H1 (cell line): ENCODE results near the gene CYP39A1. TPM values are rescaled to one million over a fixed set of nuclear protein-coding genes. Genes with fewer than 3 reads are reported as not detected.

Source experiments
- CTCF ChIA-PET: fragments of 300-600 bp; sonication (Branson Sonifier 250); formaldehyde crosslinking; loops from one replicate; lab custom pipeline; 2021; ENCODE audit not compliant: partially characterized antibody; lab: Charles Lee
- POLR2A ChIA-PET: fragments of 300-600 bp; sonication (Branson Sonifier 250); formaldehyde crosslinking; loops from one replicate; lab custom pipeline; 2021; ENCODE audit warnings: inconsistent platforms; ENCODE audit not compliant: partially characterized antibody; lab: Charles Lee
- DNase-seq, 2 experiments: peaks; one replicate each; pipeline versions ENCODE4 v3.0.0 to v3.0.0-alpha.2; 2010 to 2022; ENCODE audit warnings: low spot score in 2 of 2, low read depth in 1 of 2, mixed read lengths in 1 of 2
- FAIRE-seq: peaks from 2 replicates; lab custom pipeline; 2011; peaks lifted over from hg19 to GRCh38; lab: Jason Lieb, UNC
- H2AFZ ChIP-seq: 2 replicates; pipeline ENCODE4 v1.8.1; 2012; ENCODE audit warnings: low read length, inconsistent platforms
- H2AK5ac ChIP-seq: 2 replicates; pipeline ENCODE4 v1.6.1; 2013; ENCODE audit warnings: low read depth, low read length
- H2BK120ac ChIP-seq: replicated peaks from 2 replicates; pipeline ENCODE3; 2013; ENCODE audit warnings: low read depth, low read length, inconsistent platforms
- H2BK12ac ChIP-seq: 2 replicates; pipeline ENCODE4 v1.6.1; 2013; ENCODE audit warnings: low read depth, low read length
- H2BK15ac ChIP-seq: 2 replicates; pipeline ENCODE4 v1.6.1; 2013; ENCODE audit warnings: low read length
- H2BK20ac ChIP-seq: 2 replicates; pipeline ENCODE4 v1.6.1; 2013; ENCODE audit warnings: low read length
- H2BK5ac ChIP-seq: 2 replicates; pipeline ENCODE4 v1.6.1; 2013; ENCODE audit warnings: low read depth, low read length
- H3K14ac ChIP-seq: 2 replicates; pipeline ENCODE4 v1.6.1; 2013; ENCODE audit warnings: inconsistent platforms; ENCODE audit not compliant: insufficient read length
- H3K18ac ChIP-seq: 2 replicates; pipeline ENCODE4 v1.6.1; 2013; ENCODE audit warnings: low read length; ENCODE audit errors: extremely low read depth
- H3K23ac ChIP-seq: 2 replicates; pipeline ENCODE4 v1.6.1; 2013; ENCODE audit warnings: inconsistent platforms; ENCODE audit not compliant: insufficient read length
- H3K23me2 ChIP-seq: 2 replicates; pipeline ENCODE4 v1.6.1; 2013; ENCODE audit warnings: low read depth, low read length
- H3K27ac ChIP-seq: 2 replicates; pipeline ENCODE4 v1.6.1; 2011; ENCODE audit warnings: low read depth, low read length, inconsistent platforms
- H3K27me3 ChIP-seq, 4 experiments: replicated peaks in 1 of 4; 1 replicate in 1 of 4; 2 replicates in 3 of 4; pipeline versions ENCODE4 v1.6.1 to v1.8.1; 2011 to 2013; ENCODE audit warnings: low read length in 3 of 4, mild to moderate bottlenecking in 3 of 4, inconsistent platforms in 2 of 4, mixed read lengths in 2 of 4, moderate library complexity in 1 of 4; ENCODE audit not compliant: control insufficient read depth in 3 of 4, insufficient read depth in 3 of 4; ENCODE audit errors: extremely low read depth in 1 of 4
- H3K36me3 ChIP-seq, 4 experiments: 2 replicates each; pipeline versions ENCODE4 v1.6.1 to v1.8.1; 2011 to 2013; ENCODE audit warnings: mild to moderate bottlenecking in 4 of 4, low read length in 3 of 4, moderate library complexity in 2 of 4, control low read depth in 1 of 4, inconsistent platforms in 1 of 4; ENCODE audit not compliant: insufficient read depth in 4 of 4, control insufficient read depth in 2 of 4
- H3K4ac ChIP-seq: replicated peaks from 2 replicates; pipeline ENCODE3; 2013; ENCODE audit warnings: low read length, low read depth, mixed read lengths, inconsistent platforms; ENCODE audit not compliant: insufficient read length
- H3K4me1 ChIP-seq, 4 experiments: replicated peaks in 1 of 4; 1 replicate in 1 of 4; 2 replicates in 3 of 4; pipeline versions ENCODE4 v1.6.1 to v1.8.1; 2011 to 2013; ENCODE audit warnings: low read length in 3 of 4, inconsistent platforms in 2 of 4, mixed read lengths in 1 of 4; ENCODE audit not compliant: insufficient read depth in 4 of 4, control insufficient read depth in 3 of 4
- H3K4me2 ChIP-seq, 2 experiments: 2 replicates each; pipeline versions ENCODE4 v1.6.1 to v1.8.1; 2011 to 2013; ENCODE audit warnings: low read depth in 2 of 2, low read length in 2 of 2, control low read depth in 1 of 2, inconsistent platforms in 1 of 2, mild to moderate bottlenecking in 1 of 2; ENCODE audit not compliant: insufficient read depth in 1 of 2
- H3K4me3 ChIP-seq, 4 experiments: fragments of 200-600, 300-600 bp in 1 of 4; sonication (generic), shearing (Covaris generic), sonication (Bioruptor Twin) in 1 of 4; 2 replicates each; pipeline versions ENCODE4 v1.5.1 to v1.8.1; 2011 to 2016; ENCODE audit warnings: low read length in 4 of 4, low read depth in 3 of 4, control low read depth in 2 of 4, inconsistent platforms in 2 of 4, mild to moderate bottlenecking in 2 of 4, mixed read lengths in 1 of 4, moderate library complexity in 1 of 4; ENCODE audit not compliant: insufficient read depth in 2 of 4; ENCODE audit errors: extremely low read depth in 1 of 4
- H3K56ac ChIP-seq: replicated peaks from 2 replicates; pipeline ENCODE3; 2013; ENCODE audit warnings: low read depth, mild to moderate bottlenecking, mixed read lengths, low read length, inconsistent platforms; ENCODE audit not compliant: insufficient read length
- H3K79me1 ChIP-seq: 2 replicates; pipeline ENCODE4 v1.6.1; 2013; ENCODE audit warnings: low read depth, low read length, control low read depth
- H3K79me2 ChIP-seq, 2 experiments: 2 replicates each; pipeline versions ENCODE4 v1.6.1 to v1.8.1; 2012 to 2013; ENCODE audit warnings: low read length in 2 of 2, mild to moderate bottlenecking in 2 of 2, inconsistent platforms in 1 of 2; ENCODE audit not compliant: insufficient read depth in 2 of 2, control insufficient read depth in 1 of 2
- H3K9ac ChIP-seq, 4 experiments: replicated peaks in 1 of 4; 1 replicate in 1 of 4; 2 replicates in 3 of 4; pipeline versions ENCODE4 v1.6.1 to v1.8.1; 2011 to 2013; ENCODE audit warnings: low read depth in 3 of 4, low read length in 3 of 4, control low read depth in 2 of 4, mild to moderate bottlenecking in 2 of 4, moderate library complexity in 2 of 4, inconsistent platforms in 1 of 4; ENCODE audit errors: extremely low read depth in 1 of 4
- H3K9me3 ChIP-seq, 2 experiments: 2 replicates each; pipeline versions ENCODE4 v1.6.1 to v1.8.1; 2012 to 2013; ENCODE audit warnings: mild to moderate bottlenecking in 2 of 2, moderate library complexity in 2 of 2, control low read depth in 1 of 2, inconsistent platforms in 1 of 2, low read depth in 1 of 2, low read length in 1 of 2, mixed read lengths in 1 of 2; ENCODE audit not compliant: insufficient read depth in 2 of 2
- H4K20me1 ChIP-seq, 2 experiments: replicated peaks in 1 of 2; 2 replicates each; pipeline versions ENCODE3 to v1.8.1; 2011 to 2013; ENCODE audit warnings: inconsistent platforms in 2 of 2, low read length in 2 of 2, mild to moderate bottlenecking in 1 of 2; ENCODE audit not compliant: insufficient read depth in 2 of 2, control insufficient read depth in 1 of 2
- H4K5ac ChIP-seq: 2 replicates; pipeline ENCODE4 v1.6.1; 2013; ENCODE audit warnings: low read length, low read depth, mixed read lengths, inconsistent platforms; ENCODE audit not compliant: insufficient read length
- H4K8ac ChIP-seq: 2 replicates; pipeline ENCODE4 v1.8.0; 2013; ENCODE audit warnings: mild to moderate bottlenecking, moderate library complexity, low read length, inconsistent platforms; ENCODE audit not compliant: insufficient read depth; ENCODE audit errors: extremely low read depth
- H4K91ac ChIP-seq: replicated peaks from 2 replicates; pipeline ENCODE3; 2013; ENCODE audit warnings: low read length, mixed read lengths, inconsistent platforms; ENCODE audit not compliant: insufficient read length
- RAD21 ChIP-seq, 2 experiments: IDR thresholded peaks in 1 of 2; conservative IDR thresholded peaks in 1 of 2; 2 replicates each; pipeline ENCODE4 v1.6.1; 2011; ENCODE audit warnings: low read depth in 2 of 2, low read length in 2 of 2, improper control_type of control experiment in 1 of 2, inconsistent platforms in 1 of 2, mild to moderate bottlenecking in 1 of 2, moderate library complexity in 1 of 2
- WGBS, 2 experiments: shearing (Covaris generic) in 1 of 2; methylation state at CpG; one replicate each; pipeline versions ENCODE4 v1.1.6 to v1.1.7; 2013 to 2015; ENCODE audit warnings: low lambda C conversion rate in 2 of 2, mixed read lengths in 2 of 2, inconsistent platforms in 1 of 2, low coverage in 1 of 2, missing lambda C conversion rate in 1 of 2; ENCODE audit not compliant: insufficient replicate concordance in 2 of 2, insufficient coverage in 1 of 2, insufficient read length in 1 of 2; ENCODE audit errors: extremely low coverage in 1 of 2, missing lambda C conversion rate in 1 of 2; 5-methylcytosine and 5-hydroxymethylcytosine counted together
- polyA plus RNA-seq, 7 experiments: library from polyadenylated mRNA; depleted of rRNA in 3 of 7; stranded (reverse) in 5 of 7; unstranded in 2 of 7; fragments of >200 nt in 5 of 7; fragments of 200-250 nt in 2 of 7; gene quantifications; 1 replicate in 5 of 7; 2 replicates in 1 of 7; 4 replicates in 1 of 7; pipeline versions ENCODE4 v1.2.1 to v1.2.3, GENCODE V29; 2011 to 2013; ENCODE audit warnings: missing spikeins in 2 of 7, mixed read lengths in 2 of 7
- total RNA-seq: library from RNA; stranded (reverse); fragmentation: NEBNext Ultra II Directional; extraction: Animal tissue kit (Norgen Biotek cat#: 25700); gene quantifications from 2 replicates; pipeline ENCODE4 v1.2.1, GENCODE V29; 2021

Gene CYP39A1
- total and polyA plus RNA-seq, 2 of the 8 experiments (the other 6 are each of a cell fraction or from before 2014, with no cell fraction given), result 0.71 to 2.4 TPM

GRCh38 chr6:46555129-46555528, 97.5 kb downstream of the CYP39A1 start:
- Histone ChIP-seq H3K79me1 (no peaks in the 10 kb centered on the region), H3K27ac (no peak overlapping the region), H4K20me1 (no peaks in the 10 kb centered on the region), H4K5ac (no peak overlapping the region), H4K91ac (no peak overlapping the region), H2BK5ac (no peak overlapping the region), H3K4ac (no peak overlapping the region), H3K4me1 (no peaks in the 10 kb centered on the region), H2AFZ (no peak overlapping the region), H2BK12ac (no peak overlapping the region), H3K4me3 (no peak overlapping the region), H3K9me3 (no peaks in the 10 kb centered on the region), H3K9ac (no peak overlapping the region), H3K18ac (no peak overlapping the region), H4K8ac (no peak overlapping the region), H3K27me3 (no peaks in the 10 kb centered on the region), H3K14ac (no peak overlapping the region), H2AK5ac (no peak overlapping the region), H3K56ac (no peak overlapping the region), H2BK120ac (no peak overlapping the region), H3K4me2 (no peak overlapping the region), H3K79me2 (no peaks in the 10 kb centered on the region), H3K23ac (no peak overlapping the region), H2BK20ac (no peak overlapping the region), H2BK15ac (no peak overlapping the region), H3K36me3 (no peaks in the 10 kb centered on the region), H3K23me2 (no peaks in the 10 kb centered on the region; the same call in 1 of the 2 replicates)
- 53% methylated on average over 1 of the region's 1 CpG; no CpG with 5 or more reads in 1 of the 2 experiments for WGBS, 2 experiments
- POLR2A ChIA-PET, result no interaction called here
- FAIRE-seq (no peak), DNase-seq (no peak)
- CTCF ChIA-PET, result interaction anchor here (0.6 to 1.1 kb wide), 2 partner anchors 14 to 42 kb away, joined by 3 read pairs; no protein-coding TSS in a partner anchor
- TF ChIP-seq RAD21 (IDR thresholded peaks at IDR 0.05 in 1 of 2, conservative IDR thresholded peaks at IDR 0.05 in 1 of 2; ENCODE audit: low read depth in 2 of 2, low read length in 2 of 2), result no peak; a peak in 1 of 4 replicates
